ENCODE results near the gene PHOSPHO2.
A peak's percentile ranks its signal among the peaks of the same experiment; 100 is the strongest.

Gene PHOSPHO2, protein sequence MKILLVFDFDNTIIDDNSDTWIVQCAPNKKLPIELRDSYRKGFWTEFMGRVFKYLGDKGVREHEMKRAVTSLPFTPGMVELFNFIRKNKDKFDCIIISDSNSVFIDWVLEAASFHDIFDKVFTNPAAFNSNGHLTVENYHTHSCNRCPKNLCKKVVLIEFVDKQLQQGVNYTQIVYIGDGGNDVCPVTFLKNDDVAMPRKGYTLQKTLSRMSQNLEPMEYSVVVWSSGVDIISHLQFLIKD

DNA sequence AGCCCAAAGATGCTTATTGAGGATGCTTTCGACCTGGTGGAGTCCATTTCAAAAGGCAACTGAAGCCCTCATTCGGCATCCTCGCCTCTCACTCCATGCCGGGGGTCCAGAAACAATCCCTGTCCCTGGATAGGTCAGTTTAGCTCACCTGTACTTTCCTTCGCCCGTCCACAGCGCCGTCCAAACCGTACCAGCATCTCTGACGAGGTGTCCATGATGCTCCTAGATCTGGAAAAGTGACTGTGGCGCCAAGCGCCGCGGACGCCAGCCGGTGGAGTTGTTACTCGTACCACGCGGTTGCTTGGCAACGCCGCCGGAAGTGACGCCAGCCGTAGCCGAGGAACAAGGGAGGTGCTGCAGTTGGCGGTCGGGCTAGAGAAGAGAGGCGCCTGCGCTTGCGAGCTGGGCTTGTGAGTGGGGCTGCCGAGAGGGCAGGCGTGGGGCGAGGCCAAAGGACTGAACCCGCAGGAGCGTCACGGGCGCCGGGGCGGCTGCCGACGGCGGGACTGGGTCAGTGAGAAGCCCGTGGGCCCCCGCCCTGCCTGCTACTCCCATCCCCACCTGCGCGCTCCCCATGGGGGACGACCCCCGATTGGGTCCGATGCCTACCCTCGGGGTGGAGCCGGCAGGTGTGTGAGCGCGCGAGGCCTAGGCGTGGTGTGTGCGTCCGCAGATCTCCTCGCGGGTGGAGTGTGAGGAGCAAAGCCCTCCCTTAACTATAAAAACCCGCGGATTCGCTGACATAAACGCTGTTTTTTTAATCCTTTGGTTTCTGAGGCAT lies at the start of gene PHOSPHO2, which contains the start of gene CFAP210:
PHOSPHO2 (plus strand) TSS at position 357 of the 781 bp plus-strand sequence. CDS start 6,503 bp downstream, outside the sequence.
CFAP210 (minus strand) TSS at position 293 of the 781 bp plus-strand sequence; CDS start at position 215, 78 bp downstream.
- peak; percentile 86 for DNase-seq (ENCODE audit: low read depth)
- TF ChIP-seq, protein P1, sequence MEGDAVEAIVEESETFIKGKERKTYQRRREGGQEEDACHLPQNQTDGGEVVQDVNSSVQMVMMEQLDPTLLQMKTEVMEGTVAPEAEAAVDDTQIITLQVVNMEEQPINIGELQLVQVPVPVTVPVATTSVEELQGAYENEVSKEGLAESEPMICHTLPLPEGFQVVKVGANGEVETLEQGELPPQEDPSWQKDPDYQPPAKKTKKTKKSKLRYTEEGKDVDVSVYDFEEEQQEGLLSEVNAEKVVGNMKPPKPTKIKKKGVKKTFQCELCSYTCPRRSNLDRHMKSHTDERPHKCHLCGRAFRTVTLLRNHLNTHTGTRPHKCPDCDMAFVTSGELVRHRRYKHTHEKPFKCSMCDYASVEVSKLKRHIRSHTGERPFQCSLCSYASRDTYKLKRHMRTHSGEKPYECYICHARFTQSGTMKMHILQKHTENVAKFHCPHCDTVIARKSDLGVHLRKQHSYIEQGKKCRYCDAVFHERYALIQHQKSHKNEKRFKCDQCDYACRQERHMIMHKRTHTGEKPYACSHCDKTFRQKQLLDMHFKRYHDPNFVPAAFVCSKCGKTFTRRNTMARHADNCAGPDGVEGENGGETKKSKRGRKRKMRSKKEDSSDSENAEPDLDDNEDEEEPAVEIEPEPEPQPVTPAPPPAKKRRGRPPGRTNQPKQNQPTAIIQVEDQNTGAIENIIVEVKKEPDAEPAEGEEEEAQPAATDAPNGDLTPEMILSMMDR (IDR thresholded peaks at IDR 0.05; ENCODE audit: low read depth, low read length, missing control alignments), result no peak

DNA sequence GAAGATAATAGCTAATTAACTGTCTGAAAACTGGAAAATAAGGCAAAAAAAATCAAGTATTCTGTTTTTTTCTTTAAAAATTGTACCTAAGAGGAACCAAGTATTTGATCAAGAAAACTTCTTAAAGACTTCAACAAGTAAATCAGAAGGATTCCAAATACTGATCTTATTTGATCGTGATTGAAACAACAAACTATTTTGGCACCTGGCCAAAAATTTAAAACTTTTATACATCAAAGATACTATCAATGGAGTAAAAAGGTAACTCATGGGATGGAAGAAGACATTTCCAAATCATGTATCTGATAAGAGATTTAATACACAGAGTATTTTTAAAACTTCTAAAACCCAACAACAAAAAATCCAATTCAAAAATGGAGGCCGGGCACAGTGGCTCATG lies 46.8 kb upstream of the PHOSPHO2 start:
- DNase-seq (ENCODE audit: low read depth), result no peak
- H3K4me3 ChIP-seq (ENCODE audit: low read depth, low read length), result no peak overlapping the region
- TF ChIP-seq, protein P1 (IDR thresholded peaks at IDR 0.05; ENCODE audit: low read depth, low read length, missing control alignments), result no peak

More for the DNA sequence above, at the start of gene PHOSPHO2, which contains the start of gene CFAP210:
- H3K4me3 ChIP-seq (ENCODE audit: low read depth, low read length), result peak within 1 kb of the TSS; percentile 75

DNA sequence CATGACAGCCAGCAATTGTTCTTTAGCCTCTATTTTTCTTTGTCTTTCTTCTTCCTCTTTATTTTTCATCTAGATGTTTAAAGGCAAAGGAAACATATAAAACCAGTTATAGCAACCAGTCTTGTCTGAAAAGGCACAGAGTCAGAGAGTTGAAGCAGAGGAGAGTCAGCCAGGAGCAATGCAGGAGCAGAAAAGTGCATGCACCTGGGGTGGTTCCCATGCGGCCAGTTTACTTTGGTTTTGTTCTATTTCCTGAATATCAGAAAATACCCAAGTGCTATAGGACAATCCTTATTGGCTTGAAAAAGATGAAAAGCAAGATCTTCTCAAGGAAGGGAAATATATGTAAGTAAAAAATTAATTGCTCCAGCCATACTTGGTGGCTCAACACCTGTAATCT lies 45.0 kb upstream of the PHOSPHO2 start:
- H3K4me3 ChIP-seq (ENCODE audit: low read depth, low read length), result no peak overlapping the region
- TF ChIP-seq, protein P1 (IDR thresholded peaks at IDR 0.05; ENCODE audit: low read depth, low read length, missing control alignments), result no peak
- no peak for DNase-seq (ENCODE audit: low read depth)

DNA sequence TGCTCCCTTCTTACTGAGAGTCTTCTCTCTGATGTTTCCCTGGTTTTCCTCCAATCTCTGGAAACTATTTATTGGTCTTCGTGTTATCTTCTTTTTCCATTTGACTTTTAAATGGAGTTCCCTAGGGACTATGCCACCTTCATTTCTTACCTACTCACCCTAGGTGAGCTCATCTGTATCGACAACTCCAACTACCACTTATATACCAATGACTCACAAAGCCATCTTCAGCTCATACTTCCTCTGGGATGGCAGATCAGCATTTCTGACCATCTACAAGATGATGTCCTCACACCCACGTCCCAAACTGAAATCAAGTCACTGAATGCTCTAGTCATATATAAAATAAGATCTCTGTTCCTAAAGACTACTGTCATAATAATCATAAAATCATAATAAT lies 40.6 kb upstream of the PHOSPHO2 start:
- no peak for DNase-seq (ENCODE audit: low read depth)
- no peak overlapping the region for H3K4me3 ChIP-seq (ENCODE audit: low read depth, low read length)
- TF ChIP-seq, protein P1 (IDR thresholded peaks at IDR 0.05; ENCODE audit: low read depth, low read length, missing control alignments), result no peak

DNA sequence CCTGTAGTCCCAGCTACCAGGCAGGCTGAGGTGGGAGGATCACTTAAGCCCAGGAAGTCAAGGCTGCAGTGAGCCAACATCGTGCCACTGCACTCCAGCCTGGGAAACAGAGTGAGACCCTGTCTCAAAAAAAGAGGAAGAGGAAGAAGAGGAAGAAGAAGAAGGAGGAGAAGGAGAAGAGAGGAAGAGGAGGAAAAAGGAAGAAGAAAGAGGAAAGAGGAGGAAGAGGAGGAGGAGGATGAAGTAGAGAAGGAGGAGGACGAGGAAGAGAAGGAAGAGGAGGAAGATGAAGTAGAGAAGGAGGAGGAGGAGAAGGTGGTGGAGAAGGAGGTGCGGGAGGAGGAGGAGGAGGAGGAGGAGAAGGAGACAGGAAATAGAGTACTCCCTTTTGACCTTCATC lies 38.1 kb upstream of the PHOSPHO2 start:
- TF ChIP-seq, protein P1 (IDR thresholded peaks at IDR 0.05; ENCODE audit: low read depth, low read length, missing control alignments), result no peak
- DNase-seq (ENCODE audit: low read depth), result no peak

DNA sequence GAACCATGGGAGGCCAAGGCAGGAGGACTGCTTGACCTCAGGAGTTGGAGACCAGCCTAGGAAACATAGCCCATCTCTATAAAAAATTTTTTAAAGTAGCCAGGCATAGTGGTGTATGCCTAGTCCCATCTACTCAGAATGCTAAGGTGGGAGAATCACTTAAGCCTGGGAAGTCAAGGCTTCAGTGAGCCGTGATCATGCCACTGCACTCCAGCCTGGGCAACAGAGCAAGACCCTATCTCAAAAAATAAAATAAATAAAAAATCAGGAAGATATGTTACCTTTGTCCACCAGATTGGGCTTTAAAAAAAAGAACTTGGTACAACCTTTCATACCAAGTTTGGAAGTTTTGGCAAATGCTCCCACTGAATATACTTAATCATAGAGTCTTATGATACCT lies 35.4 kb upstream of the PHOSPHO2 start:
- no peak for DNase-seq (ENCODE audit: low read depth)
- TF ChIP-seq, protein P1 (IDR thresholded peaks at IDR 0.05; ENCODE audit: low read depth, low read length, missing control alignments), result no peak
- no peak overlapping the region for H3K4me3 ChIP-seq (ENCODE audit: low read depth, low read length)

More for the DNA sequence above, 38.1 kb upstream of the PHOSPHO2 start:
- H3K4me3 ChIP-seq (ENCODE audit: low read depth, low read length), result no peak overlapping the region

All from GM12864 (cell line).